ENCODE measurements around the gene ASAP2. TPM values are rescaled to one million over a fixed set of nuclear protein-coding genes. Genes with fewer than 3 reads are reported as not detected.

ASAP2 gene
- total and polyA plus RNA-seq, 4 experiments from 2014 or later, result not detected

- Mint-ChIP-seq H3K36me3 (no peaks in the 10 kb centered on the region), H3K4me3 (no peak overlapping the region), H3K27ac (no peak overlapping the region), H3K4me1 (no peaks in the 10 kb centered on the region), H3K27me3 (peaks cover 2 to 24% of the 10 kb centered on the region in 2 donors), H3K9me3 (no peaks in the 10 kb centered on the region)
- intact Hi-C loops (cut with micrococcal nuclease), result no loop called here
- Histone ChIP-seq H3K36me3 (ENCODE audit: insufficient read depth, low read length) (no peaks in the 10 kb centered on the region), H3K27me3 (ENCODE audit: insufficient read depth, low read length) (no peaks in the 10 kb centered on the region), H3K27ac (ENCODE audit: low read depth, low read length) (no peak overlapping the region), H3K9me3 (ENCODE audit: control insufficient read depth in 1 of 2, low read length in 2 of 2) (no peaks in the 10 kb centered on the region), H3K4me3 (ENCODE audit: low read length in 2 of 2) (no peak overlapping the region), H3K4me1 (ENCODE audit: insufficient read depth, low read length) (no peaks in the 10 kb centered on the region)
- DNase-seq, result no peak
- POLR2A ChIA-PET (ENCODE audit: partially characterized antibody), result no interaction called here
- CTCF ChIA-PET (ENCODE audit: partially characterized antibody), result no interaction called here
Observed at GRCh38 chr2:9165625-9166024, 41.0 kb upstream of the ASAP2 start.

DNA sequence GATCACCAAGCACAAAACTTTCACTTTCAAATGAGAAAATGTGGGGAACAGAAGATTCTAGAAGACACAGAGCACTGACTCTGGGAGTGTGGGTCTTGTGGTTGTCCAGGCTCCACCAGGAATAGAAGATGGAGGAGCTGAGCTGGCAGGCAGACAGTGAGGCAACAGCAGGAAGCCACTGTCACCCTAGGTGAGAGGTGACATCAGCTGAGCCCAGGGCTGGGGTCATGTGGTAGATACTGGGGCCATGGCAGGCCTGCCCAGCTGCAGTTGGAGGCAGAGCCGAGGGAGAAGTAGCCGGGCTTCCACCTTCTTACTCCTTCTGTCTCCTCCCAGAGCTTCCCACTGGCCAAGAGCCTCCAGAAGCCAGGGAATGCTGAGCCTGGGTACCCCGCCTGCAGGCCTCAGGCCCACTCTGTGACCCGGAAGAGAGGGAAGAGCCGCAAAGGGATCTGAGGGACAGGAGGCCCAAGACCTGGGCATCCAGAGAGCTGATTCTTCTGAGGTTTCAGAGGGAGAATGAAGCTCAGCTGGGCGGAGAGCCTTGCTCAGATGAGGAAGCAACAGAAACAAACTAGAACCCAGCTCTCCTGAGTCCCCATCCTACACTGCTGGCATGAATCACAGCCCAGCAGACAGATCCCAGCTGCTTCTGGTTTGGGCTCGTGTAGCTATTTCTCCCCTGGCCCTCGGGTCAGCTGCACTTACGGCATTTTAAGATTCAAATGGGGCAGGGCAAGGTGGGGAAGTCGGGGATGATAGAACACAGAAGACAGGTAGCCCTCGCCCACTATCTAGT lies 39.8 kb upstream of the ASAP2 start:
- H3K9me3 ChIP-seq (ENCODE audit: control insufficient read depth in 1 of 2, low read length in 2 of 2), result no peaks in the 10 kb centered on the region
- ChIA-PET CTCF (ENCODE audit: partially characterized antibody) (interaction anchor here (0.7 to 1.4 kb wide), 3 partner anchors 10 to 23 kb away, joined by 3 to 4 read pairs (median 3); no protein-coding TSS in a partner anchor), POLR2A (ENCODE audit: partially characterized antibody) (no interaction called here)
- no peaks in the 10 kb centered on the region for H3K27me3 ChIP-seq (ENCODE audit: insufficient read depth, low read length)
- no peaks in the 10 kb centered on the region for H3K4me1 Mint-ChIP-seq
- no peaks in the 10 kb centered on the region for H3K4me1 ChIP-seq (ENCODE audit: insufficient read depth, low read length)
- no peak for DNase-seq
- H3K9me3 Mint-ChIP-seq, result no peaks in the 10 kb centered on the region
- H3K27me3 Mint-ChIP-seq, result peaks cover 5 to 25% of the 10 kb centered on the region in 2 donors
- H3K4me3 Mint-ChIP-seq, result no peak overlapping the region
- no peak overlapping the region for H3K27ac ChIP-seq (ENCODE audit: low read depth, low read length)
- H3K4me3 ChIP-seq (ENCODE audit: low read length in 2 of 2), result no peak overlapping the region
- no peaks in the 10 kb centered on the region for H3K36me3 Mint-ChIP-seq
- intact Hi-C loops (cut with micrococcal nuclease), result no loop called here
- H3K27ac Mint-ChIP-seq, result peak overlapping the region in 1 of 7 donors; percentile 13
- no peaks in the 10 kb centered on the region for H3K36me3 ChIP-seq (ENCODE audit: insufficient read depth, low read length)

DNA sequence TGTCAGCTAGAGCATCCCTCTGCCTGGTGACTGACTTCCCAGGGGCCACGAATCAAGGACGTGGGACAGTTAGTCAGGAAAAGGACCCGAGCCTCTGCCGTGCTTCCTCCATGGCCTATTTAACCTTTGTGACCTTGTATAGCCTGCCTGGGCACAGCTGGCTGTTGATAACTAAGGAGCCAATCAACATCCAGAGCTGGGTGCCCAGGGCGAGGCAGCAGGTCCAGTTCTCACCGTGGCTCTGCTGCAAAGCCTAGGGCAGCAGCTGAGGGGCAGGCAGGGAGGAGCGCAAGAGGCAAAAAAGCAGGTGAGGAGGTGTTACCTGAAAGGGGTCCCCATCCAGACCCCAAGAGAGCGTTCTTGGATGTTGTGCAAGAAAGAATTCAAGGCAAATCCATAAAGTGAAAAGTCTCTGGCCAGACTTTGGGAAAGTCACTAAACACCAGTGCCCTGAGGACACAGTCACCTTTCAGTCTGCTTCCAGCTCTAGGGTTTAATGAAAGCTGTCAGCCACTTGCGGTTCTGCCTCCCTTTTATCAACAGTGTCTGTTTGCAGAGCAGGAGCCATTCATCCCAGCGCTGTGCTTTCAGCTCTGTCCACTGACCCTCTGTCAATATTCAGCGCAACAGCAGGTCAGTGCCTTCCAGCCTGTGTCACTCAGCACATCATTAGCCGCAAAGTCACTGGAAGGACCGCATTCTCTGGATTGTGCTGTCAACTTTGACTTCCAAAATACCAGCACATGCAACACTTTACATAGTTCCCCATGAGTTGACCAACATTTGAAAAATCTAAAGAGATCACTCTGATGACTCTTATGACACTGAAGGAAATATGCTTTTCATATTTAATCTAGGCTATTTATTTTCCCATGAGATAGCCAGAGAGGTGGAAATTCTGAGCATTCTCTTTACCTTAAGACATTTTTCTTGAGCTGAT lies 38.6 kb upstream of the ASAP2 start:
- POLR2A ChIA-PET (ENCODE audit: partially characterized antibody), result no interaction called here
- DNase-seq, result no peak
- Histone ChIP-seq H3K4me3 (ENCODE audit: low read length in 2 of 2) (no peak overlapping the region), H3K4me1 (ENCODE audit: insufficient read depth, low read length) (no peaks in the 10 kb centered on the region), H3K27ac (ENCODE audit: low read depth, low read length) (no peak overlapping the region), H3K27me3 (ENCODE audit: insufficient read depth, low read length) (no peaks in the 10 kb centered on the region), H3K36me3 (ENCODE audit: insufficient read depth, low read length) (no peaks in the 10 kb centered on the region), H3K9me3 (ENCODE audit: control insufficient read depth in 1 of 2, low read length in 2 of 2) (no peaks in the 10 kb centered on the region)
- no peaks in the 10 kb centered on the region for H3K4me1 Mint-ChIP-seq
- no peaks in the 10 kb centered on the region for H3K9me3 Mint-ChIP-seq
- no peak overlapping the region for H3K4me3 Mint-ChIP-seq
- H3K36me3 Mint-ChIP-seq, result no peaks in the 10 kb centered on the region
- H3K27ac Mint-ChIP-seq, result no peak overlapping the region
- CTCF ChIA-PET (ENCODE audit: partially characterized antibody), result interaction anchor here (1.3 kb wide), 1 partner anchor 8 kb away, joined by 4 read pairs; no protein-coding TSS in a partner anchor
- H3K27me3 Mint-ChIP-seq, result peaks cover 7 to 27% of the 10 kb centered on the region in 2 donors
- intact Hi-C loops (cut with micrococcal nuclease), result no loop called here

DNA sequence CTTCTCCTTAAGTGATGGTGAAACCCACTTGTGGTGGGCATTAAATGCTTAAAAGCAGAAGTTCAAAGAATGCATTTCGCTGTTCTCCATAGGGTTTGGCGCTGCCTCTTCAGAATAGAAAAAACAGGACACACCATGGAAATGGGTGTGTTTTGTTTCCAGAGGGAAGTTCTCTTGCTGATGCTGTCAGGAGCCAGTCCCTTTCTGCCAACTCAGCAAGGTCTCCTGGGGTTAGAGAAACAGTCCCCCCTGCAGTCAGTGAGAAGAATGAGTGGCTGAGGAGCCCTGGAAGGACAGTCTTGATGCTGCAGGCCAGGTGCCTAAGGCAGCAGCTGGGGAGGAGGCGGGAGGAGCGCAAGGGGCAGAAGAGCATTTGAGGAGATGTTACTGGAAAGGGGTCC lies 37.8 kb upstream of the ASAP2 start:
- DNase-seq, result no peak
- ChIA-PET CTCF (ENCODE audit: partially characterized antibody) (no interaction called here), POLR2A (ENCODE audit: partially characterized antibody) (no interaction called here)
- H3K27me3 Mint-ChIP-seq, result peaks cover 7 to 27% of the 10 kb centered on the region in 2 donors
- no peak overlapping the region for H3K27ac ChIP-seq (ENCODE audit: low read depth, low read length)
- no peak overlapping the region for H3K4me3 ChIP-seq (ENCODE audit: low read length in 2 of 2)
- no peaks in the 10 kb centered on the region for H3K9me3 ChIP-seq (ENCODE audit: control insufficient read depth in 1 of 2, low read length in 2 of 2)
- no peaks in the 10 kb centered on the region for H3K4me1 Mint-ChIP-seq
- H3K36me3 Mint-ChIP-seq, result no peaks in the 10 kb centered on the region
- H3K9me3 Mint-ChIP-seq, result no peaks in the 10 kb centered on the region
- intact Hi-C loops (cut with micrococcal nuclease), result no loop called here
- H3K4me3 Mint-ChIP-seq, result no peak overlapping the region
- H3K27me3 ChIP-seq (ENCODE audit: insufficient read depth, low read length), result no peaks in the 10 kb centered on the region
- H3K4me1 ChIP-seq (ENCODE audit: insufficient read depth, low read length), result no peaks in the 10 kb centered on the region
- no peak overlapping the region for H3K27ac Mint-ChIP-seq
- H3K36me3 ChIP-seq (ENCODE audit: insufficient read depth, low read length), result no peaks in the 10 kb centered on the region

- peaks cover 7 to 30% of the 10 kb centered on the region in 2 donors for H3K27me3 Mint-ChIP-seq
- no peaks in the 10 kb centered on the region for H3K4me1 Mint-ChIP-seq
- Histone ChIP-seq H3K4me1 (ENCODE audit: insufficient read depth, low read length) (no peaks in the 10 kb centered on the region), H3K9me3 (ENCODE audit: control insufficient read depth in 1 of 2, low read length in 2 of 2) (no peaks in the 10 kb centered on the region), H3K27me3 (ENCODE audit: insufficient read depth, low read length) (no peaks in the 10 kb centered on the region), H3K4me3 (ENCODE audit: low read length in 2 of 2) (no peak overlapping the region), H3K27ac (ENCODE audit: low read depth, low read length) (no peak overlapping the region), H3K36me3 (ENCODE audit: insufficient read depth, low read length) (no peaks in the 10 kb centered on the region)
- intact Hi-C loops (cut with micrococcal nuclease), result no loop called here
- ChIA-PET POLR2A (ENCODE audit: partially characterized antibody) (no interaction called here), CTCF (ENCODE audit: partially characterized antibody) (no interaction called here)
- DNase-seq, result no peak
- H3K36me3 Mint-ChIP-seq, result no peaks in the 10 kb centered on the region
- no peaks in the 10 kb centered on the region for H3K9me3 Mint-ChIP-seq
- no peak overlapping the region for H3K27ac Mint-ChIP-seq
- no peak overlapping the region for H3K4me3 Mint-ChIP-seq
Observed at GRCh38 chr2:9169349-9170107, 37.1 kb upstream of the ASAP2 start.

DNA sequence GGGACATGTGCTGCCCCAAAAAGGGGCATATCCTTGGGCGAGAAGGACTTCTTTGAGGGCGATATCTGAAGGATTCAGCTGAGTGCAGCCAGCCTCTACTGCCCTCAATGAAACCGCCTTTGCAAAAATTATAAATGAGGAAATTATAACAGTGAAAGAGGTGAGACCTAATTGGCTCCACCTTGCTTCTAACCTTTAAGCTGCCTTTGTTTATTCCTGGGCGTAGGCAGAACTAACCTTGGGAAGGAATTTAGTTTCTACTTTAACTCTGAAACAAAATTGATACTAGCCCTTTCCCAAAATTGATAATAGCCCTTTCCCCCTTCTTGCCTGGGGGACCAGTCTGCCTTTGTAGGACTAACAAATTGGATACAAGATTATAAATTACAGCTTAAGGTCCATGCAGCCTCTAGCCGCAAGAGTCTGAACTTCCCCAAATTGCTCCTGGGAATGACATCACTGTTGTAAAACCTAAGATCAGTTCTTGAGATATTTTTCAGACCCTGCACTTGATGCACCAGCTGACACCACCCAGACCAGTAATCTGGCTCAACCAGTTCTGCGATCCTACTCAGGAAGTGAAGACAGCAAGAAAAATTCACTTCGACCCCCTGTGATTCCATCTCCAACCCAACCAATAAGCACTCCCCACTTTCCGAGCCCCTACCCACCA lies 36.0 kb upstream of the ASAP2 start:
- H3K4me3 ChIP-seq (ENCODE audit: low read length in 2 of 2), result no peak overlapping the region
- Mint-ChIP-seq H3K36me3 (no peaks in the 10 kb centered on the region), H3K4me3 (no peak overlapping the region), H3K9me3 (no peaks in the 10 kb centered on the region), H3K4me1 (no peaks in the 10 kb centered on the region), H3K27ac (no peak overlapping the region), H3K27me3 (peaks cover 7 to 30% of the 10 kb centered on the region in 2 donors)
- intact Hi-C loops (cut with micrococcal nuclease), result no loop called here
- H3K27ac ChIP-seq (ENCODE audit: low read depth, low read length), result no peak overlapping the region
- no peaks in the 10 kb centered on the region for H3K27me3 ChIP-seq (ENCODE audit: insufficient read depth, low read length)
- POLR2A ChIA-PET (ENCODE audit: partially characterized antibody), result no interaction called here
- H3K9me3 ChIP-seq (ENCODE audit: control insufficient read depth in 1 of 2, low read length in 2 of 2), result no peaks in the 10 kb centered on the region
- H3K4me1 ChIP-seq (ENCODE audit: insufficient read depth, low read length), result no peaks in the 10 kb centered on the region
- no peaks in the 10 kb centered on the region for H3K36me3 ChIP-seq (ENCODE audit: insufficient read depth, low read length)
- DNase-seq, result no peak
- CTCF ChIA-PET (ENCODE audit: partially characterized antibody), result no interaction called here

All from CD4-positive, alpha-beta memory T cell (primary cell).